Endothelial cell (in vitro differentiated cells): ENCODE measurements around the gene UTP18. TPM values are rescaled to one million over a fixed set of nuclear protein-coding genes. Genes with fewer than 3 reads are reported as not detected.

ENCODE experiments used
- DNase-seq: peaks from one replicate; pipeline ENCODE4 v3.0.0; 2021; ENCODE audit warnings: low spot score
- H3K27ac Mint-ChIP-seq: one replicate; pipeline ENCODE4 v1.8.0; 2021; ENCODE audit warnings: mixed read lengths, inconsistent platforms; ENCODE audit not compliant: unreplicated experiment
- H3K27me3 Mint-ChIP-seq: one replicate; pipeline ENCODE4 v1.8.0; 2021; ENCODE audit warnings: mild to moderate bottlenecking, moderate library complexity, mixed read lengths, inconsistent platforms; ENCODE audit not compliant: unreplicated experiment
- H3K36me3 Mint-ChIP-seq: one replicate; pipeline ENCODE4 v1.8.0; 2021; ENCODE audit warnings: mild to moderate bottlenecking, low read depth, mixed read lengths, inconsistent platforms; ENCODE audit not compliant: unreplicated experiment
- H3K4me1 Mint-ChIP-seq: one replicate; pipeline ENCODE4 v1.8.0; 2021; ENCODE audit warnings: mild to moderate bottlenecking, mixed read lengths, inconsistent platforms; ENCODE audit not compliant: unreplicated experiment
- H3K4me3 Mint-ChIP-seq: one replicate; pipeline ENCODE4 v1.8.0; 2021; ENCODE audit warnings: mild to moderate bottlenecking, mixed read lengths, inconsistent platforms; ENCODE audit not compliant: unreplicated experiment
- H3K9me3 Mint-ChIP-seq: one replicate; pipeline ENCODE4 v1.8.0; 2021; ENCODE audit warnings: mixed read lengths, inconsistent platforms; ENCODE audit not compliant: unreplicated experiment
- CTCF ChIP-seq: fragments of 200-600 bp; sonication (generic); IDR thresholded peaks from one replicate; pipeline ENCODE4 v1.5.0; 2021; ENCODE audit warnings: antibody characterized with exemption; ENCODE audit not compliant: unreplicated experiment
- total RNA-seq: library from RNA; stranded (reverse); fragmentation: NEBNext Ultra II Directional; extraction: Animal tissue kit (Norgen Biotek cat#: 25700); gene quantifications from one replicate; pipeline ENCODE4 v1.2.1, GENCODE V29; 2021; ENCODE audit not compliant: unreplicated experiment

Gene UTP18
- total RNA-seq, 1 donor from 2014 or later, result 31.5 TPM

GRCh38 chr17:51257150-51258081, 2.9 kb upstream of the UTP18 start:
- no peaks in the 10 kb centered on the region for H3K9me3 Mint-ChIP-seq
- peaks cover 25% of the 10 kb centered on the region for H3K4me1 Mint-ChIP-seq
- DNase-seq, result no peak
- no peak overlapping the region for H3K27ac Mint-ChIP-seq
- peaks cover 13% of the 10 kb centered on the region for H3K27me3 Mint-ChIP-seq
- H3K36me3 Mint-ChIP-seq, result peaks cover 10% of the 10 kb centered on the region
- no peak for TF ChIP-seq CTCF
- peak overlapping the region; percentile 8 for H3K4me3 Mint-ChIP-seq

GRCh38 chr17:51258756-51259563, 1.4 kb upstream of the UTP18 start:
- Mint-ChIP-seq H3K4me3 (peak overlapping the region; percentile 96), H3K9me3 (no peaks in the 10 kb centered on the region), H3K27me3 (peaks cover 13% of the 10 kb centered on the region), H3K36me3 (peaks cover 10% of the 10 kb centered on the region), H3K4me1 (peaks cover 26% of the 10 kb centered on the region), H3K27ac (peak overlapping the region; percentile 93)
- peak; percentile 34 for DNase-seq
- TF ChIP-seq CTCF, result no peak

GRCh38 chr17:51259564-51260236, 646 bp upstream of the UTP18 start, which contains the start of gene MBTD1:
Gene MBTD1 (minus strand): TSS chr17:51260049. CDS start chr17:51225161, 34,888 bp downstream.
- Mint-ChIP-seq H3K27me3 (peaks cover 13% of the 10 kb centered on the region), H3K9me3 (no peaks in the 10 kb centered on the region), H3K4me1 (peaks cover 26% of the 10 kb centered on the region), H3K36me3 (peaks cover 10% of the 10 kb centered on the region), H3K27ac (peak within 1 kb of the TSS; percentile 98), H3K4me3 (peak within 1 kb of the TSS; percentile 96)
- TF ChIP-seq CTCF, result no peak
- peak; percentile 92 for DNase-seq

- peak overlapping the region; percentile 94 for H3K4me3 Mint-ChIP-seq
- H3K9me3 Mint-ChIP-seq, result no peaks in the 10 kb centered on the region
- TF ChIP-seq CTCF, result no peak
- peaks cover 13% of the 10 kb centered on the region for H3K36me3 Mint-ChIP-seq
- peak; percentile 64 for DNase-seq
- H3K27me3 Mint-ChIP-seq, result peaks cover 13% of the 10 kb centered on the region
- peaks cover 26% of the 10 kb centered on the region for H3K4me1 Mint-ChIP-seq
- H3K27ac Mint-ChIP-seq, result peak overlapping the region; percentile 33
Observed at GRCh38 chr17:51261024-51261963, 948 bp downstream of the UTP18 start.
